ENCODE data around the gene RAD23B.
A peak's percentile ranks its signal among the peaks of the same experiment; 100 is the strongest.
"Not testable (repeated sequence)": the region's sequence is repeated elsewhere in the genome, so short reads cannot be mapped to it uniquely, and the experiment has no call there.

The RAD23B gene

GRCh38 chr9:107282759-107283622 lies at the start of gene RAD23B:
RAD23B (plus strand) TSS chr9:107283279; CDS start chr9:107283630, 351 bp downstream.
- peak; percentile 95 to 97 for DNase-seq (ENCODE audit: low read depth in 2 of 2)

- no peak for DNase-seq (ENCODE audit: low read depth in 2 of 2)
Measured at GRCh38 chr9:107235765-107236442, 47.2 kb upstream of the RAD23B start.

- DNase-seq (ENCODE audit: low read depth in 2 of 2): no peak
Measured at GRCh38 chr9:107237873-107238272, 45.2 kb upstream of the RAD23B start.

- DNase-seq (ENCODE audit: low read depth in 2 of 2): no peak
Measured at GRCh38 chr9:107239474-107239873, 43.6 kb upstream of the RAD23B start.

GRCh38 chr9:107240260-107240659 lies 42.8 kb upstream of the RAD23B start:
- DNase-seq (ENCODE audit: low read depth in 2 of 2): no peak

DNA sequence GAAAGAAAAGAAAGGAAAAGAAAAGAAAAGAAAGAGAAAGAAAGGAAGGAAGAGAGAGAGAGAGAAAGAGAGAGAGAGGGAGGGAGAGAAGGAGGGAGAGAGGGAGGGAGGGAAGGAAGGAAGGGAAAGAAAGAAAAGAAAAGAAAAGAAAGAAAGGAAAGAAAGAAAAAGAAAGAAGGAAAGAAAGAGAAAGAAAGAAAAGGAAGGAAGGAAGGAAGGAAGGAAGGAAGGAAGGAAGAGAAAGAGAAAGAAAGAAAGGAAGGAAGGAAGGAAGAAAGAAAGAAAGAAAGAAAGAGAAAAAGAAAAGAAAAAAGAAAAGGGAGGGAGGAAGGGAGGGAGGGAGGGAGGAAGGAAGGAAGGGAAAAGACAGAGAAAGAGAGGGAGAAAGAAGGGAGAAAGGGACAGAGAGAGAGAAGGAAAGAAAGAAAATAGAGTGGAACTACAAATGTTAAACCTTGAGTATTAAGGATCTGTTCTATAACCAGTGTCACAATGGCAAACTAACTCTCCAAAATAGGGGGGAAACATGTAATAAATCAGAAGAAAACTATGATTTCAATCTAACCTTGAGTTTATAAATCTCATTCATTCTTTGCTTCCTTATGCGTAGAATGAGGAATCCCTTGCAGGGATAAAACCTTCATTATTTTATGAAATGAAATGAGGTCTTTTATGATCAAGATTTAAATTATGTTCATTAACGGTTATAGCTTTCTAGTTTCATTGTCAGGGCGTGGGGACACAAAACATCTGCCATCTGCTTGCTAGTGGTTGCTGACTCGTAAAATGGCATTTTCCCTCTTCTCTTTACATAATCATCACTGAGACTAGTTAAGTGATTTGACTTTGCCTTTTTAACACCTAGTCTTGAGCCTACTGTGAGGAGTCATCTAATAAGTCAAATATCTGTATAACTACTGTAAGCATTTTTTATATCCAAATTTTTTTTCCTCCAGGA lies 40.7 kb upstream of the RAD23B start:
- DNase-seq (ENCODE audit: low read depth in 2 of 2): no peak

DNA sequence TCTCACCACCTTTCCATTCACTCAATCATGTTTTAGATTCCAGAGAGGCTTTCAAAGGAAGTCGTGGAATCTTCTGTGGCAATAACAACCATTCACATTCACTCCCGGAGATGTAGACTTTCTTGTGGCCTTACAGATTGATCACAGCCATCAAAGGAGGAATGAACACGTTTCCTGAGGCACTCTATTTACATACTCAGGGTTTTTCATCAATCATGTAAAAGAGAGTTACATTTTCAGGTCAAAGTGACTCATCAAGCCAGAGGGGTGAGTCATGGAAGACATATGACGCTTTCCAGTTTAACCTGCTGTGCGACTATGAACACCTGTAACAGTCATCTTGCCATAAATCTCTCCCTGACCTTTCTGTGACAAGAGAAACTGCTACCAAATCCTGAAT lies 39.3 kb upstream of the RAD23B start:
- DNase-seq (ENCODE audit: low read depth in 2 of 2): no peak

GRCh38 chr9:107246259-107247254 lies 36.5 kb upstream of the RAD23B start:
- DNase-seq (ENCODE audit: low read depth in 2 of 2): no peak

DNA sequence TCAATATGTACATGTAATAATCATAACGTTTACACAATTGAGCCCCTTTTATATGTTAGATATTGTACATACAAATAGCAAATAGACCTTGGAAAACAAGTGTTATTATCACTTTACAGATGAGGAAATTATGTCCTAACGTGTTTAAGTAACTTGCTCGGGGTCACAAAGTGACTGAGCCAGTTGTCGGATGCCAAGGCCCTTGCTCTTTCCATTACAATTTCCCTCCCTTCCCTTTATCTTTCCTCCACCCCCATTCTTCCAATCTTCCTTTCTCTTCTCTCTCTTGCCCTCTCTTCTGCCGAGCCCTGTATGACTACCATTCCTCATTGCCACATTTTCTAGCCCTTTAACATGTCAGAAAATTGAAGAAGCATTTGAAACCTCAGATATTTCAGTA lies 34.4 kb upstream of the RAD23B start:
- DNase-seq (ENCODE audit: low read depth in 2 of 2): no peak

- DNase-seq (ENCODE audit: low read depth in 2 of 2): no peak
Measured at GRCh38 chr9:107249131-107249533, 33.9 kb upstream of the RAD23B start.

- no peak for DNase-seq (ENCODE audit: low read depth in 2 of 2)
Measured at GRCh38 chr9:107249665-107250285, 33.3 kb upstream of the RAD23B start.

GRCh38 chr9:107251756-107252322 lies 31.2 kb upstream of the RAD23B start:
- DNase-seq (ENCODE audit: low read depth in 2 of 2): no peak

DNA sequence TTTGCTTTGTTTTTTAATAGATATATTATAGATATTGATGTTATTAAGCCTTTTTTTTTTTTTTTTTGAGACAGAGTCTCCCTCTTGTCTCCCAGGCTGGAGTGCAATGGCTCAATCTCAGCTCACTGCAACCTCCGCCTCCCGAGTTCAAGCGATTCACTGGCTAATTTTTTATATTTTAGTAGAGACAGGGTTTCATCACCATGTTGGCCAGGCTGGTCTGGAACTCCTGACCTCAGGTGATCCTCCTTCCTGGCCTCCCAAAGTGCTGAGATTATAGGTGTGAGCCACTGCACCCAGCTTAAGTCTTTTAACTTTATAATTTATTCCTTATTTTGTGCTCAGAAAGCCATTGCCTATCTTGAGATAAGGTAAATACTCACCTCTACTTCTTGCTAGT lies 24.2 kb upstream of the RAD23B start:
- no peak for DNase-seq (ENCODE audit: low read depth in 2 of 2)

DNA sequence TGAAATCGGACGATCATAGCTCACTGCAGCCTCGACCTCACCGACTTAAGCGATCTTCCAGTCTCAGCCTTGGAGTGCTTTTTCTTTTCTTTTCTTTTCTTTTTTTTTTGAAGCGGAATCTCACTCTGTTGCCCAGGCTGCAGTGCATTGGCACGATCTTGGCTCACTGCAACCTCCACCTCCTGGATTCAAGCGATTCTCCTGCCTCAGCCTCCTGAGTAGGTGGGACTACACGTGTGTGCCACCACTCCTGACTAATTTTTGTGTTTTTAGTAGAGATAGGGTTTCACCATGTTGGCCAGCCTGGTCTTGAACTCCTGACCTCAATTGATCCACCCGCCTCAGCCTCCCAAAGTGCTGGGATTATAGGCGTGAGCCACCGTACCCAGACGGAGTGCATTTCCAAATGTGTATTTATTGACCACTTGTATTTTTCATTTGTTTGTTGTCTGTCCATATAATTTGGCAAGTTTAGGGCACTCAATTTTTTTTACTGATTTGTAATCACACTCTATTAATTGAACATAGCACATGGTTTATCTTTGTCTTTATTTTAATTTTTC lies 23.2 kb upstream of the RAD23B start:
- not testable (repeated sequence) for DNase-seq (ENCODE audit: low read depth in 2 of 2)

DNA sequence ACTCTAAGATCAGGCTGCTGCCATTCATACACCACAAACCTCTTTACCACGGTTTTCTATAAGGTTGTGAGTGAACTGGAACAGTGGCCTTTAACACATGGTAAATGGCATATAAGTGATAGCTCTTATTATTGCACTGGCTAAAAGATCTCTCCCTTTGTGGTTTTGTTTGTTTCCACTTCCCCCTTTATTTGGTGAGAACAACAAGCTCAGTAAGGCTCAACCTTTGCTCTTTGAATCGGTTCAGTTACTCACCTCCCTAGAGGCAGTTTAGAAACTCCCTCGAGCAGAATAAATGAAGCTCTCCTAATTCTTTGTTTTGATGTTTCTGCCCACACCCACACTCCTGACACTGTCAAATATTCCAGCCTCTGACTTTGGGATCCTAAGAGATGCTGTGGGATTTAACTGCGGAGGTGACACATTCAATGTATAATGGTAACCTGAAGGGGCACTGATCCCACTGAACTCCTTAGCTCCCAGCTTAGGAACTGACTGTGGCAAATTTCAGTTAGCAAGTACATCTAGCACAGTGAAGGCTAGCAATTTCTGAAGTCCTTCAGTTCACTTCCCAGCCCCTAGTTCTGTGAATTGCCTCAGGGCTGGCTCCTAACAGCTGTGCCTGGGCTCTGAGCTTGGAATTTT lies 22.5 kb upstream of the RAD23B start:
- no peak for DNase-seq (ENCODE audit: low read depth in 2 of 2)

DNA sequence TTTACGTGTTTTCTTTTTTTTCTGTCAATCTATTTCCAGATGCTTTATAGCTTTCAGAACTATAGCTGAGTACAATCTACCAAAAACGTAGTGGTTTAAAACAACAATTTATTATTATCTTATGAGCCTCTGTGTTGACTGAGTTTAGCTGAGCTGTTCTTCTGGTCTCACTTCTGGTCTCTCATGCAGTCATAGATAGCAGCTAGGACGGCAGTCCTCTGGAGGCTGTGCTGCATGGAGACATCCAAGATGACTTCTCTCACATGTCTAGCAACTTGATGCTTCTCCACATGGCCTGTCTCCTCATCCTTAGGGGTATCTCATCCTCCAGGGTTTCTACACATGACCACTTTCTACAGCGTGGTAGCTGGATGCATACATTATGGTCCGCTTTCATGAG lies 22.0 kb upstream of the RAD23B start:
- no peak for DNase-seq (ENCODE audit: low read depth in 2 of 2)

GRCh38 chr9:107263289-107263688 lies 19.8 kb upstream of the RAD23B start:
- no peak for DNase-seq (ENCODE audit: low read depth in 2 of 2)

GRCh38 chr9:107266624-107267368 lies 16.3 kb upstream of the RAD23B start:
- no peak for DNase-seq (ENCODE audit: low read depth in 2 of 2)
